NCI-H2196 treated with DMSO at 0.1 percent for 48 hours (cell line): ENCODE measurements around the gene SRC.
"Not testable (repeated sequence)": the region's sequence is repeated elsewhere in the genome, so short reads cannot be mapped to it uniquely, and the experiment has no call there.

Experiments
- DNase-seq: peaks from one replicate; lab custom pipeline; 2025; ENCODE audit not compliant: unreplicated experiment; lab: John Stamatoyannopoulos, UW

The SRC gene

GRCh38 chr20:37362231-37362792, 16.4 kb downstream of the SRC start:
- DNase-seq, result no peak

DNA sequence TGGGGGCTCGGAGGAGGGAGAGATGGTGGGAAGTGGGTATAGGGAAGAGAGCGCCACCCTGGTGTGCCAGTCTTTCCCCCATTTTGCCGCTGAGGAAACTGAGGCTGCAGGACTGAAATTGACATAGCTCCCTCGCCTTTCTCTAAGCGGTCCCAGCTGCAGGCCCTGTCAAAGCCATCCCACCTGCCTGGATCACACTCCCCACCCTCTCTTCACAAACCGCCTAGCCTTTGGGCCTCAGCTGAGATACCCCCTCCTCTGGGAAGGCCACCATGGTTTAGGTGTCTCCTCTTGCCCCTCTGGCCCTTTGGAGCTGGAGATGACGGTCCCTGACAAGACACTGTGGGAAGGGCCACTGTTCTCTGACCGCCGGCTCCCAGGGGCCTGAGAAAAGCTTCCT, 16.9 kb downstream of the SRC start:
- DNase-seq, result no peak

DNA sequence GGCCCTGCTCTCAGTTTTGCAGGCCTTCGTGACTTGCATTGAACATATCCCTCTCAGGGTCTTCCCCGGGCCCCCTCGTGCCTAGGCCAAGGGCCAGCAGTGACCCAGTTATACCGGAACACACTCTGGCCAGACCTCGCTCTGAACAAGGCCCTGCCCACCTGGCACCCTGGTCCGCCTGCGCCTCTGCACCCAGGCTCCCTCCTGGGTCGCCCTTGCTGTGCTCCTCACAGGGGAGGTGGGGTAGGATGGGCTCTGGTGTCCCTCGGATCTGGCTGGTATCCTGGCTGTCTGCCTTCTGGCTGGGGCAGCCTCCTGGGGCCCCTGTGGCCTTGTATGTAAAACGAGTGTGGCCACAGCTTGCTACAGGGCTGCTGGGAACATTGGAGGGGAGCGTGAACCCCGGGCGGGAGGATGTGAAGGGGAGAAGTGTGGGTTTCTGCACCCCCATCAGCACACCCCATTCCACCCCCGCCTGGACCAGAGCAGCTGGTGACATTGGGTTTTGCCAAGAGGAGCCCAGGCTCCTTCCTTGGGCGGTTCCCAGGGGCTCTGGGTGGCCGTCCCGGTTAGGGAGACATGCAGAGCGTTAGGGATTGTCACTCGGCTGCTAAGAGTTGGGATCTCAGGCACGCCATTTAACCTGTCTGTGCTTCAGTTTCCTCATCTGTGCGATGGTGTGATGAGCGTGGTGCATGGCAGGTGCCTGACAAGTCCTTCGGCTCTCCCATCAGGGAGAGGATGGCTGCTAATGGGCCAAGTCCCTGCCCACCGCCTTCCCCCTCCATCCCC, 17.5 kb downstream of the SRC start:
- DNase-seq, result no peak

DNA sequence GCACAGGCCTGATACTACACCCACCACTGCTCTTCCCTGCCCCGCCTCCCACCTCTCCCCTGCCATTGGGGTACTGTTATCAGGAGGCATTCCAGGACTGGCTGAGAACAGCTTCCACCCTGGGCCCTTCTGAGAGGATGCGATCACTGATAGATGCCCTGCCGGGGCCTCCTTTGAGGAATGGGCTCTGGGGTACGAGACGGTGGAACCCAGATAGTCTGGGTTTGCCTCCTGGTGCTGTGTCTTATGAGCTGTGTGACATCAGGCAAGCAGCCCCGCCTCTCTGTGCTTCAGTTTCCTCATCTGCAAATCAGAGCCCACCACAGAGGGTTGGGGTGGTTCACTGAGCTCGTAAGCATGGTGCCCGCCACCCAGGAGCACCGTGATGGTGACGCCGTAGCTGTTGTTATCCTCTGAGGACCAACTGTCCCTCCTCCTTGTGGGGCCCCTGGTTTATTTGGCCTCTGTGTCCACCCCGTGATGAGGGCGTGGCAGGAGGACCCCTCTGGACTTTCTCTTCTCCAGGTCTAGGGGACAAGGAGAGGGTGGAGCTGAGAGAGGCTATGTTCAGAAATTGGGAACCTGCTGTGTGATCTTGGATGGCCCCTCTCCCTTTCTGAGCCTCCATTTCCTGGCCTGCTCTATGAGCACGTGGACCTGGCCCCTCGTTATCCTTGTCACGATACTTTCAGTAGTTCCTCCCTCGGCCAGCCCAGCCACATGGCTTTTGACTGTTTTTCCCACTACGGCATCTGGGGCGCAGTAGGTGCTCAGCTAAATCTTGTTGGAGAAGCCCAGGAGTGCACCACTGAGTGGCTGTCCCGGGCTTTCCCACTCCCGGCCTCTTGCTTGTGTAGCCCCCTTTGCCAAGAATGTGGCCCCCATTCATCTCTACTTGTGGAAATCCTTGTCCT, 18.3 kb downstream of the SRC start:
- no peak for DNase-seq

- no peak for DNase-seq
Measured at GRCh38 chr20:37364927-37365272, 19.0 kb downstream of the SRC start.

DNA sequence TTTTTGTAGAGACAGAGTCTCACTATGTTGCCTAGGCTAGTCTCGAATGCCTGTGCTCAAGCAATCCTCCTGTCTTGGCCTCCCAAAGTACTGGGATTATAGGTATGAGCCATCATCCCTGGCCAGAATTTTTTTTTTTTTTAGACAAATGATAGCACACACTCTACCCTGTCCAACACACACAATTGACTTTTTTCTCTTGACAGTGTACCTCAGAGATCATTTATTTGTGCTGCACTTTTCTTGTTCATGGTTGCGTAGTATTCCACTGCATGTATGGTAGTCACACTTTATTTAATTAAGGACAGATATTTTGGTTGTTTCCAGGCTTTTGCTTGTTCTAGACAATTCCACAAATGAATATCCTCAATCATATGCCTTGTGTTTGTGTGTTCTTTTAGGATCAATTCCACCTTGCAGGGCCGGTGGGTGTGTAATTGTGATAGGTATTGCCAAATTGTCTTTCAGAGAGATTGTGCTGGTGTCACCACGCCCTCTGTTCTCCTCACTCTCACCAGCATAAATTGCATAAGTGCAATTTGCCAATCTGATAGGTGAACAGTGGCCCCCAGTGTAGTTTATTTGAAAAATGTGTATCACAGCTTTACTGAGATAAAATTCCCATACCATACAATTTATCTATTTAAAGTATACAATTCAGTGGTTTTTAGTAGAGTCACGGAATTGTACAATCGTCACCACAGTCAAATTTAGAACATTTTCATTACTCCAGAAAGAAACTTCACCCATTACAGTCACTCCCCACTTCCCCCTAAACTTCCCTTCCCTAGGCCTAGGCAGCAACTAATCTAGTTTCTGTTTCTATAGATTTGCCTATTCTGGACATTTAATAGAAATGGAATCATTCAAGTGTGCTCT, 20.1 kb downstream of the SRC start:
- DNase-seq, result no peak

GRCh38 chr20:37366743-37367142, 20.8 kb downstream of the SRC start:
- no peak for DNase-seq

DNA sequence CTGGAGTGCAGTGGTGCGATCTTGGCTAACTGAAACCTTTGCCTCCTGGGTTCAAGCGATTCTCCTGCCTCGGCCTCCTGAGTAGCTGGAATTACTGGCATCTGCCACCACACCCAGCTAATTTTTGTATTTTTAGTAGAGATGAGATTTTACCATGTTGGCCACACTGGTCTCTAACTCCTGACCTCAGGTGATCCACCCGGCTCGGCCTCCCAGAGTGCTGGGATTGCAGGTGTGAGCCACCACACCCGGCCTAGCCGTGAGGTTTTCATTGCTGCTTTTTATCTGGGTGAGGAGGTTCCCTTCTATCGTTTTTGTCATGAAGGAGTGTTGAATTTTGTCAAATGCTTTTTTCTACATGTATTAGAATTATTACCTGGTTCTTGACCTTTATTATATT, 23.9 kb downstream of the SRC start:
- no peak for DNase-seq

DNA sequence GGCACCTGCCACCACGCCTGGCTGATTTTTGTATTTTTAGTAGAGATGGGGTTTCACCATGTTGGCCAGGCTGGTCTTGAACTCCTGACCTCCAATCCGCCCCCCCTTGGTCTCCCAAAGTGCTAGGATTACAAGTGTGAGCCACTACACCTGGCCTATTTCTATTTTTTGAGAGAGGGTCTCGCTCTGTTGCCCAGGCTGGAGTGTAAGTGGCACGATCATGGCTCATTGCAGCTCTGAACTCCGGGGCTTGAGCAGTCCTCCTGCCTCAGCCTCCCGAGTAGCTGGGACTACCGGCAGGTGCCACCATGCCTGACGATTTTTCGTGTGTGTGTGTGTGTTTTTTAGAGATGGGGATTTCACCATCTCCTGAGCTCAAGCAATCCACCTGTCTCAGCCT, 25.9 kb downstream of the SRC start:
- DNase-seq, result not testable (repeated sequence)

DNA sequence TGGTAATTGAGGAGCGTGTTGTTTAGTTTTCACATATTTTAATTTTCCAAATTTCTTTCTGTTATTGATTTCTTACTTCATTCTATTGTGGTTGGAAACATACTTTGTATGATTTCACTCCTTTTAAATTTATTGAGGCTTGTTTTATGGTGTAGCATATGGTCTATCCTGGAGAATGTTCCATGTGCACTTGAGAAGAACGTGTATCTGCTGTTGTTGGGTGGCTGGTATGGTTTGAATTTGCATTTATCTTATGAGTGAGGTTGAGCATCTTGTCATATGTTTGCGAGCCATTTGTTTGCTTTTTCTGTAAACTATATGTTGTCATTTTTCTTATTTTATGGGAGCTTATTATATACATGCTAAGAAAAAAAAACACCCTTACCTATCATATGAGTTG, 26.5 kb downstream of the SRC start:
- DNase-seq, result no peak

DNA sequence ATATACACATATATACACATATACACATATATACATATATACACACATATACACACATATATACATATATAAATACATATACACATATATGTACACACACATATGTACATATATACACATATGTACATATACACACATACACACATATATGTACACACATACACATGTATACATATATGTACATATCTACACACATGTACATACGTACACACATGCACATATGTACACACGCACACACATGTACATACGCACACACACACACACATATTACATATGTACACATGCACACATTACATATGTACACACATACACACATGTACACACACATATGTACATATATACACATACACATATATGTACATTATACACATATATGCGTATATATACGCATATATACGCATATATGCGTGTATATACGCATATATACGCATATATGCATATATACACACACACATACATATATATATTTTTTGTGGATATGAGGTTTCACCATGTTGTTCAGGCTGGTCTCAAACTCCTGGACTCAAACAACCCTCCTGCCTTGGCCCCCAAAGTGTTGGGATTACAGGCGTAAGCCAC, 27.2 kb downstream of the SRC start:
- no peak for DNase-seq

DNA sequence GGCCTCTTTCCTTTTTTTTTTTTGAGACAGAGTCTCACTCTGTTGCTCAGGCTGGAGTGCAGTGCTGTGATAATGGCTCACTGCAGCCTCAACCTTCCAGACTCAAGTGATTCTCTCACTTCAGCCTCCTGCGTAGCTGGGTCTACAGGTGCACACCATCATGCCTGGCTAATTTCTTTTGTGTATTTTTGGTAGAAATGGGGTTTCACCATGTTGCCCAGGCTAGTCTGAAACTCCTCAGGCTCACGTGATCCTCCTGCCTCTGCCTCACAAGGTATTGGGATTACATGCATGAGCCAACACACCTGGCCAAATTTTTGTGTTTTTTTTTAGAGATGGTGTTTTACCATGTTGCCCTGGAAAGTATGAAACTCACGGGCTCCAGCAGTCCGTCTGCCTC, 29.3 kb downstream of the SRC start:
- DNase-seq, result no peak

DNA sequence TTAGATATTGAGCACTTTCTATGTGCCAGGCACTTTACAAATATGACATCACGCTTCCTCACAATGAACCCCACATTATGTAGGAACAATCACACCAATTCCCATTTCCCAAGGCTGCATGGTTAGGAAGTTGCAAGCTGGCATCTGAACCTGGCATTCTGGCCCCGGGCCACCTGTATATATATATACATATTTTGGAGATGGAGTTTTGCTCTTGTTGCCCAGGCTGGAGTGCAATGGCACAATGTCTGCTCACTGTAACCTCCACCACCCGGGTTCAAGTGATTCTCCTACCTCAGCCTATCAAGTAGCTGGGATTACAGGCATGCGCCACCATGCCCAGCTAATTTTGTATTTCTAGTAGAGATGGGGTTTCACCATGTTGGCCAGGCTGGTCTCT, 30.4 kb downstream of the SRC start:
- DNase-seq, result no peak

DNA sequence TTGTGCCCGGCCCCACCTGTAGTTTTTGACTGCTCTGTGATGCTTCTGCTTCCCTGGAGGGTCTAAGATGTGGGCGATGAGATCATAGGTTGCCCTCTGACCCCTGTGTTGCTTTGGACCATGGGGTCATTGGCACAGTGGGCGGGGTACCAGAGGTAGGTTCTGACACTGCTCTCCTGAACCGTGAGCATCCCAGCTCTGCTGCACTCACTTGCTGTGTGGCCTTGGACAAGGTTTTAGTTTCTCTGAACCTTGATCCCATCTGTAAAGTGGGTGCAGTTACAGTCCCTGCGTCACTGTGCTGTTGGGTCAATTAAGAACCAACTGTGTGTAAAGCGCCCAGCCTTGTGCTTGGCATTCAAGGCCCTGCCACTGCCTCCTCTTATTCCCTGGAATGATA, 30.9 kb downstream of the SRC start:
- no peak for DNase-seq

- no peak for DNase-seq
Measured at GRCh38 chr20:37377346-37378081, 31.6 kb downstream of the SRC start.

- DNase-seq, result no peak
Measured at GRCh38 chr20:37378420-37378784, 32.5 kb downstream of the SRC start.

- DNase-seq, result no peak
Measured at GRCh38 chr20:37378785-37379598, 33.1 kb downstream of the SRC start.

GRCh38 chr20:37379967-37380828, 34.3 kb downstream of the SRC start:
- DNase-seq, result no peak
